NCI-H2196 (cell line): Measurements from ENCODE around the gene SYNJ1.

Experiments used
- DNase-seq: peaks from one replicate; lab custom pipeline; 2025; ENCODE audit not compliant: unreplicated experiment; lab: John Stamatoyannopoulos, UW

SYNJ1 gene

DNA sequence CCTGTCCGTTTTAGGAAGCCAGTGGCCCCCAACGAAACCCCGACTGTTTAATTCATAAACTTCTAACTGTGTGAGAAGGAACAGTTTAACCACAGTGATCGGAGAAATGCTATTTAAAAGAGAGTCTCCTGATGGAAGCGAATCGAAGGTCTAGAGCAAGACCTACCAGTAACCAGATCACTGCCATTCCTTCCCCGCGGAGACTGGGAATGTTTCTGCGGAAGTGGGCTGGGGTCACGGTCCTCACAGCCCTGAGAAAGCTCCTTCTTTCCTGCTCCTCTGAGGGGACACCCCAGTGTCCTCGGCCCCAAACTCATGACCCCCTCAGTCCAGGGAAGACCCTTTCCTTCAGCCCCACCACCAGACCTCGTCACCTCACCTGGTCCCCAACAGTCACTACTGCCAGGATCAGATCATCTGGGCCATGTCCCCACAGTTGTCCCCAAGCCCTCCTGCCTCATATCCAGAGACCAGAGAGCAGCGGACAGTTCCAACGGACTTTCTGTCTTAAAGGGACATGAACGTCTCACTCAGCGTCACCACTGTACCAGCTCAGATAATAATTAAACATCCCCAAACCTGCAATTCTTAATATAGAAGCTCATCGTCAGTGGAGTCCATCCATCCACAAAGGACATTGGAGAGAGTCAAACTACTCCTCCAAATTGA is 142.6 kb downstream of the SYNJ1 start, which contains the start of gene TCP10L:
Gene TCP10L (minus strand): TSS at position 482 of the 669 bp plus-strand sequence. CDS start 1,219 bp downstream, outside the sequence.
- no peak for DNase-seq

DNA sequence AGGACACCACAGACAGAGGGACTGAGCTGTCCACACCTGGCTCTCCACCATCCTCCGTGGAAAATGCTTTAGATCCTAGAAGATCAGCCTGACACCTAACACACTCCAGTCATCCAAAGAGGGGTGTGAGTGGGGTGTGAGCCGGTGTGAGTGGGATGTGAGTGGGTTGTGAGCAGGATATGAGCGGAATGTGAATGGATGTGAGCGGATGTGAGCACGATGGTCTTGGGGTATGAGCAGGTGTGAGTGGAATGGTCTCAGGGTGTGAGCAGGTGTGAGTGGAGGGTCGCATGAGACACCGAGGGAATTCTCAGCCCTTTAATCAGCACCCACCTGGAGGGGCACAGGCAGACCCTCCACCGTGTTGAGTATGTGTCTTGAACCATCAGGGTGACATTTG is 143.3 kb downstream of the SYNJ1 start:
- no peak for DNase-seq

DNA sequence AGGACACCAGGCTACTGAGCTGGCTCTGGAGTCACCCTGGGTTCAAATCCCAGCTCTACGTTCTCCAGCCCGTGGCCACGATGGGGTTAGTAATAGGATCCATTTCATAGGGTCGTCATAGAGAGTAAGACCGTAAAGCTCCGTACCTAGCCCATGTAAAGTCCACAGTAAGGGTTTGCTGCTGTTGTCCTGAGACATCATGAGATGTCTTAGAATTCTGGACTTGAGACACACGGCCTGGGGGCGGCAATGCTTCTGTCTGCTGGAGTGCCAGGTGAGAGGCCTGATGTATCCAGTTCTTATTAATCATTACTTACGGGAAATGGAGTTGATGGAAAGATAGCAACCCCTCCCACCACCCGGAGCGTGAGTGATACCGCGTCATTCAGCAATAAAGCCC is 146.1 kb downstream of the SYNJ1 start:
- DNase-seq, result no peak

DNA sequence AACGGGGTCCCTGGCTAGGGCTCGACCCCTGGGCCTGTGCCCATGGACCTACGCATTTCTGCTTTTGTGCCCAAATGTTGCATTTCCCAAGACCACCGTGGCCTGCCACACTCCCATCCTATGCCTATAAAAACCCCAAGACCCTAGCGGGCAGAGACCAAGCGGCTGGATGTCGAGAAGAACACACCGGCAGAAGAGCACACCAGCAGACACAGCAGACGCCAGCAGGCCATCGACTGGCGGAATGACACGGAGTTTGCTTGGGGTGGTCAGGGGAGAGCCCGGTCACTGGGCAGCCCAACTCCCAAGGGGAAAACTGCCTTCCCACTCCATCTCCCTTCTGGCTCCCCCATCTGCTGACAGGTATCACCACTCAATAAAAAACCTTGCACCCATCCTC is 146.9 kb downstream of the SYNJ1 start:
- no peak for DNase-seq
